Ovary (tissue), 9 donors: ENCODE results near the gene USP17L10. TPM values are rescaled to one million over a fixed set of nuclear protein-coding genes. Genes with fewer than 3 reads are reported as not detected.
"Not testable (repeated sequence)": the region's sequence is repeated elsewhere in the genome, so short reads cannot be mapped to it uniquely, and the experiment has no call there.

Source experiments
- DNase-seq, 5 donors: peaks; one replicate each; pipeline ENCODE4 v3.0.0-alpha.2; 2019 to 2020
- H3K27ac ChIP-seq, 2 donors: fragments of 200-600 bp; one replicate each; pipeline versions ENCODE4 v1.5.1 to v1.8.0; 2019 to 2022
- H3K27me3 ChIP-seq: fragments of 200-600 bp; one replicate; pipeline ENCODE4 v1.8.0; 2022
- H3K36me3 ChIP-seq: fragments of 200-600 bp; sonication (generic); one replicate; pipeline ENCODE4 v1.5.1; 2019
- H3K4me1 ChIP-seq: one replicate; pipeline ENCODE4 v1.8.1; 2013; ENCODE audit warnings: mild to moderate bottlenecking, moderate library complexity; ENCODE audit not compliant: insufficient read depth
- H3K4me3 ChIP-seq: fragments of 200-600 bp; sonication (generic); one replicate; pipeline ENCODE4 v1.5.1; 2017
- H3K9me3 ChIP-seq, 2 donors: fragments of 200-600 bp in 1 of 2; sonication (generic) in 1 of 2; one replicate each; pipeline versions ENCODE4 v1.5.1 to v1.8.1; 2013 to 2019; ENCODE audit warnings: mild to moderate bottlenecking in 1 of 2, moderate library complexity in 1 of 2
- WGBS, 3 donors: extraction: QIAGEN DNeasy Blood & Tissue Kit in 1 of 3; methylation state at CpG; one replicate each; pipeline versions ENCODE4 v1.1.5 to v1.1.7; 2013 to 2017; 5-methylcytosine and 5-hydroxymethylcytosine counted together
- intact Hi-C, 4 donors: fragments of 100-400 bp; cut with DNase I; formaldehyde crosslinking; loops; one replicate each; pipeline versions ENCODE4 v1.11.0 to v1.15.1; 2022 to 2023
- polyA plus RNA-seq, 2 donors: library from polyadenylated mRNA; stranded (reverse); fragments of 200-250 nt in 1 of 2; fragments of 350-450 nt in 1 of 2; fragmentation: Illumina TruSeq in 1 of 2; extraction: RNeasy Lipid Tissue Mini Kit (QIAGEN cat#74804) in 1 of 2; gene quantifications; one replicate each; pipeline ENCODE4 v1.2.3, GENCODE V29; 2013 to 2014
- total RNA-seq, 7 donors: library from RNA; depleted of rRNA in 2 of 7; stranded (reverse); fragments of >200 nt in 2 of 7; fragmentation: NEBNext Ultra II Directional in 3 of 7; extraction: Animal tissue kit (Norgen Biotek cat#: 25700) in 3 of 7; gene quantifications; one replicate each; pipeline versions ENCODE4 v1.1.0 to v1.2.4, GENCODE V29; 2016 to 2023
- donor health status: DM: no; HTN: no; CAD: no; lungs with moderate emphysema.
- donor health status: DM: no; HTN: no; CAD: no.
- donor health status: Bipolar disorder and iron deficiency.
- donor health status: DM: yes; HTN: yes; CAD: no.
- donor health status: DM: no; HTN: no; CAD: no.
- donor health status: DM: yes; HTN: yes; CAD: no.

Gene USP17L10
- total and polyA plus RNA-seq, 9 donors, result not detected

GRCh38 chr4:9247953-9248680 lies 37.7 kb downstream of the USP17L10 start, which contains the start of gene USP17L18:
Gene USP17L18 (plus strand): TSS chr4:9248630. CDS start chr4:9248630, 0 bp downstream.
- H3K9me3 ChIP-seq, H3K27me3 ChIP-seq, H3K27ac ChIP-seq, H3K4me3 ChIP-seq, intact Hi-C loops, H3K4me1 ChIP-seq, H3K36me3 ChIP-seq: not testable (repeated sequence)
- 82 to 89% (median 88%) methylated on average over 12 to 16 of the region's 26 CpGs for WGBS, 3 donors
- peak in 4 of 5 donors; percentile 5 to 28 (median 15) for DNase-seq

DNA sequence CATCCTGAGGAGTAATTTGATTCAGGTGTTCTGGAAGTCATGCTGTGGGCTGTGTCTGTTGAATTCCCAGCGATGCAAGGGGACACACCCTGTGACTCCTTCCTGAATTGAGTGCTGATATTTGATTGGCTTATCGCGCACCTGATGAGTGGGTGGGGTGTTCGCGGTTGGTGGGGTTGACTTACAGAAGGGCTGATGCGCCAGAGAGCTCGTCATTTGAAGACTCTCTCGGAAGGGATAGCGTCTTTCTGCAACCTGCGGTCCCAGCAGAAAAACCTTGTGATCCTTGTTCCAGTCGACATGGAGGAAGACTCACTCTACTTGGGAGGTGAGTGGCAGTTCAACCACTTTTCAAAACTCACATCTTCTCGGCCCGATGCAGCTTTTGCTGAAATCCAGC lies 42.6 kb downstream of the USP17L10 start, which contains the start of gene USP17L19:
USP17L19 (plus strand) TSS at position 301 of the 400 bp plus-strand sequence; CDS start at position 301, 0 bp downstream.
- WGBS, 3 donors, result no CpG with 5 or more reads among the region's 13 CpGs
- H3K36me3 ChIP-seq, H3K4me1 ChIP-seq, DNase-seq, H3K9me3 ChIP-seq, intact Hi-C loops, H3K27ac ChIP-seq, H3K27me3 ChIP-seq, H3K4me3 ChIP-seq: not testable (repeated sequence)

- H3K27ac ChIP-seq, H3K36me3 ChIP-seq, H3K4me1 ChIP-seq, DNase-seq, H3K9me3 ChIP-seq, intact Hi-C loops, H3K27me3 ChIP-seq, H3K4me3 ChIP-seq: not testable (repeated sequence)
- no CpG with 5 or more reads among the region's 15 CpGs for WGBS, 3 donors
Measured at GRCh38 chr4:9257824-9258223, 47.4 kb downstream of the USP17L10 start, which contains the start of gene USP17L20. Gene USP17L20 (plus strand): TSS chr4:9258124. CDS start chr4:9258124, 0 bp downstream.

Other genes starting within 250 kb of the USP17L10 start
- gene FAM90A26, start 40.2 kb upstream of the USP17L10 start, total RNA-seq, result not detected
- gene FAM90A26, start 40.2 kb upstream of the USP17L10 start, polyA plus RNA-seq, result not detected
- under 1 TPM in 2 of 7 donors, not detected in 5; 0.15 TPM for gene USP17L11, start 4.7 kb downstream of the USP17L10 start, total RNA-seq
- gene USP17L11, start 4.7 kb downstream of the USP17L10 start, polyA plus RNA-seq, result not detected
- not detected for gene USP17L12, start 9.5 kb downstream of the USP17L10 start, total RNA-seq
- gene USP17L12, start 9.5 kb downstream of the USP17L10 start, polyA plus RNA-seq, result not detected
- not detected for gene USP17L13, start 14.2 kb downstream of the USP17L10 start, total RNA-seq
- not detected for gene USP17L13, start 14.2 kb downstream of the USP17L10 start, polyA plus RNA-seq
- gene USP17L15, start 23.7 kb downstream of the USP17L10 start, total RNA-seq, result not detected
- gene USP17L15, start 23.7 kb downstream of the USP17L10 start, polyA plus RNA-seq, result not detected
- gene USP17L17, start 33.2 kb downstream of the USP17L10 start, total RNA-seq, result under 1 TPM in 2 of 7 donors, not detected in 5; 0.15 TPM
- gene USP17L17, start 33.2 kb downstream of the USP17L10 start, polyA plus RNA-seq, result not detected
- not detected for gene USP17L18, start 38.0 kb downstream of the USP17L10 start, total RNA-seq
- gene USP17L18, start 38.0 kb downstream of the USP17L10 start, polyA plus RNA-seq, result not detected
- gene USP17L19, start 42.7 kb downstream of the USP17L10 start, total RNA-seq, result not detected
- not detected for gene USP17L19, start 42.7 kb downstream of the USP17L10 start, polyA plus RNA-seq
- gene USP17L20, start 47.5 kb downstream of the USP17L10 start, total RNA-seq, result not detected
- gene USP17L20, start 47.5 kb downstream of the USP17L10 start, polyA plus RNA-seq, result not detected
- gene USP17L21, start 52.2 kb downstream of the USP17L10 start, total RNA-seq, result not detected
- gene USP17L21, start 52.2 kb downstream of the USP17L10 start, polyA plus RNA-seq, result not detected
- not detected for gene USP17L22, start 57.0 kb downstream of the USP17L10 start, total RNA-seq
- gene USP17L22, start 57.0 kb downstream of the USP17L10 start, polyA plus RNA-seq, result not detected
- not detected for gene USP17L24, start 114.5 kb downstream of the USP17L10 start, total RNA-seq
- gene USP17L24, start 114.5 kb downstream of the USP17L10 start, polyA plus RNA-seq, result not detected
- not detected for gene USP17L25, start 119.3 kb downstream of the USP17L10 start, total RNA-seq
- not detected for gene USP17L25, start 119.3 kb downstream of the USP17L10 start, polyA plus RNA-seq
- gene USP17L26, start 124.0 kb downstream of the USP17L10 start, total RNA-seq, result not detected
- not detected for gene USP17L26, start 124.0 kb downstream of the USP17L10 start, polyA plus RNA-seq
- gene USP17L5, start 128.7 kb downstream of the USP17L10 start, total RNA-seq, result not detected
- gene USP17L5, start 128.7 kb downstream of the USP17L10 start, polyA plus RNA-seq, result not detected
- gene USP17L27, start 133.5 kb downstream of the USP17L10 start, total RNA-seq, result not detected
- gene USP17L27, start 133.5 kb downstream of the USP17L10 start, polyA plus RNA-seq, result not detected
- gene USP17L28, start 138.2 kb downstream of the USP17L10 start, total RNA-seq, result not detected
- gene USP17L28, start 138.2 kb downstream of the USP17L10 start, polyA plus RNA-seq, result not detected
- gene USP17L29, start 143.0 kb downstream of the USP17L10 start, total RNA-seq, result not detected
- gene USP17L29, start 143.0 kb downstream of the USP17L10 start, polyA plus RNA-seq, result not detected
- gene USP17L30, start 152.5 kb downstream of the USP17L10 start, total RNA-seq, result not detected
- gene USP17L30, start 152.5 kb downstream of the USP17L10 start, polyA plus RNA-seq, result not detected
- gene DEFB131A, start 233.8 kb downstream of the USP17L10 start, total RNA-seq, result not detected
- not detected for gene DEFB131A, start 233.8 kb downstream of the USP17L10 start, polyA plus RNA-seq